GM21529 (cell line): Measurements from ENCODE around the gene DYRK1A.
A peak's percentile ranks its signal among the peaks of the same experiment; 100 is the strongest.
"Not testable (repeated sequence)": the region's sequence is repeated elsewhere in the genome, so short reads cannot be mapped to it uniquely, and the experiment has no call there.

ENCODE experiments used
- ATAC-seq: cut with Tn5 transposase; IDR thresholded peaks from one replicate; pipeline ENCODE4 v1.9.1; 2021; ENCODE audit not compliant: unreplicated experiment

Gene DYRK1A

DNA sequence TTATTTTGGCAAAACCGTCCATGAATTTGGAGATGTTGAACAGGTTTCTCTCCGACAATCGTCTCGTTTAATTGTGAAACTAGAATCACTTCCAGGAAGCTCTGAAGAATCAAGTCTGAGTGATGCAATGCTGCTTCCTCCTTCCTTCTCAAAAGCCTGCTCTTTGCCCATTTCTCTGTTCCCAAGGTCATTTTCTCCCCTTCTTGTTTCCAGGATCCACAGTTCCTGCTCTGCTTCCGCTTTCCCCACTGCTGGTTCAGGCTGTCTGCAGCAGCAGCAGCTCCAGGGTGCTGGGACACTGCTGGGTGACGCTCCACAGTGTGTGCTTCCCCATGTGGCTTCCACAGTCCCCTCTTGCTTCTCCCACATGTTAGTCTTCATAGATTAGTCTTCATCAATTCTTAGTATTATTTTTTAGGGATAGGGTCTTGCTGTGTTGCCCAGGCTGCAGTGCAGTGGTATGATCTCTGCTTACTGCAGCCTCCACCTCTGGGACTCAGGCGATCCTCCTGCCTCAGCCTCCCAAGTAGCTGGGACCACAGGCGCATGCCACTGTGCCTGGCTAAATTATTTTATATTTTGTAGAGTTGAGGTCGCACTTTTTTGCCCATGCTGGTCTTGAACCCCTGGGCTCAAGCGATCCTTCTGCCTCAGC, 156.2 kb downstream of the DYRK1A start:
- ATAC-seq: no peak

DNA sequence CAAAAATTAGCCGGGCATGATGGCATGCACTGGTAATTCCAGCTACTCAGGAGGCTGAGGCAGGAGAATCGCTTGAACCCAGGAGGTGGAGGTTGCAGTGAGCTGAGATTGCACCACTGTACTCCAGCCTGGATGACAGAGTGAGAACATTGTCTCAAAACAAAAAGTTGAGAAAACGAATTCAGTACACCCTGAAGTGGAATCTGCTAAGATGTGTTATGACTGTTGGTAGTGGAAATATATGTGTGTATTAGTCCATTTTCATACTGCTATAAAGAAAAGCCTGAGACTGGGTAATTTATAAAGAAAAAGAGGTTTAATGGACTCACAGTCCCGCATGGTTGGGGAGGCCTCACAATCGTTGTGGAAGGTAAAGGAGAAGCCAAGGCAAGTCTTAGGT, 158.4 kb downstream of the DYRK1A start:
- not testable (repeated sequence) for ATAC-seq

GRCh38 chr21:37525810-37526209, 159.2 kb downstream of the DYRK1A start:
- ATAC-seq: no peak

- ATAC-seq: no peak
Observed at GRCh38 chr21:37527103-37527502, 160.5 kb downstream of the DYRK1A start.

GRCh38 chr21:37527716-37528115, 161.1 kb downstream of the DYRK1A start:
- ATAC-seq: no peak

DNA sequence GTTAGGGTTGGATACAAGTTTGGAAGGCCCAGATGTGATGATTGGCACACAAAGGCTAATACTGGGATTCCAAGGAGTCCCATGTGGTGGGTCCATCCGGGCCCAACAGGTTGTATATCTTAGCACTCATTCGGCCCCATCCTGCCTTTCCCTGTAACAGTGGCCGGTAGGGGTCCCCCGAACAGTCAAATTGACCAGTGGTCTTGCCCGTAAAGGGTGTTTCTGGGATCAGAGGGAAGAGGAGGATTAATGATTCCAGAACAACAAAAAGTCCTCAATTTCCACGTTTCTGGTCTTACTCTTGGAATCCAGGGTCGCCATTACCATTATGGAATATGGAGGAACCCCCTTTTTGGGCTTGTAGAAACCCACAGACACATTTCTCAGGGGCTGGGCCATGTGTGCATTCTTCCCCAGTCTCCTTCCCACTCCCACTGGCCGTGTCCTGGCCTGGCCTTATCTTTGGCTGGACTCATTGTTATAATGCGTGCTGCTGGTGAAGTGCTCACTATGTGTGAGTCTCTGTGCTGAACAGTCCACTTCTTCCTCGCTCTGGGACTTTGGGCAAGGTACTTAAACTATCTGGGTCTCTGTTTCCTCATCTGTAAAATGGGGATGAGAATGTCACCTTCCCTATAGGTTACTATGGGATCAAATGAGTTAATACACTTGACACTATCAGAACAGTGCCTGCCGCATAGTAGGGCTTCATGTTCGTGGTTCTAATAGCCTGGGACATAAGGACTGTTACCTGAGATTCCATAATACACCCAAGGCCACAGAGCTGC, 161.8 kb downstream of the DYRK1A start:
- ATAC-seq: no peak

- no peak for ATAC-seq
Observed at GRCh38 chr21:37529649-37530048, 163.1 kb downstream of the DYRK1A start.

DNA sequence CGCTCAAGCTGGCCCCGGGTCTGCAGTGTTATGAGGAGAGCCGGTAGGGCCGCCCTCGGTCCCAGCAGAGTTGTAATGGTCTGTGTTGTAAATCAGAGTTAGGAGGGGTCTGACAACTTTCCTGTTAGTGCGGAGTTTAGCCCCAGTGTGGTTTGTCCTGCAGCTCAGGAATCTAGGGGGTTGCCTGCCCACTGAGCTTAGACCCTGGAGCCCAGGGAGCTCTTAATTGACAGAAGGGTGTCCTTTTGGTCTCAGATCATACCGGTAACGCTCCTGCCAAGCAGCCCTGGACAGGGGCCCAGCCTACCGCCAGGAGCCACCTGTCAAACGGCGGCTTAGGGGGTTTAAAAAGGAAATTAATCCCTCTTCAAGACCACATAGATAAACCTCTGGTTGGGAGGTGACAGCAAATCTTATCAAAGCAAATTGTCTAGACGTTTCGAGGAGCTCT, 164.4 kb downstream of the DYRK1A start:
- no peak for ATAC-seq

DNA sequence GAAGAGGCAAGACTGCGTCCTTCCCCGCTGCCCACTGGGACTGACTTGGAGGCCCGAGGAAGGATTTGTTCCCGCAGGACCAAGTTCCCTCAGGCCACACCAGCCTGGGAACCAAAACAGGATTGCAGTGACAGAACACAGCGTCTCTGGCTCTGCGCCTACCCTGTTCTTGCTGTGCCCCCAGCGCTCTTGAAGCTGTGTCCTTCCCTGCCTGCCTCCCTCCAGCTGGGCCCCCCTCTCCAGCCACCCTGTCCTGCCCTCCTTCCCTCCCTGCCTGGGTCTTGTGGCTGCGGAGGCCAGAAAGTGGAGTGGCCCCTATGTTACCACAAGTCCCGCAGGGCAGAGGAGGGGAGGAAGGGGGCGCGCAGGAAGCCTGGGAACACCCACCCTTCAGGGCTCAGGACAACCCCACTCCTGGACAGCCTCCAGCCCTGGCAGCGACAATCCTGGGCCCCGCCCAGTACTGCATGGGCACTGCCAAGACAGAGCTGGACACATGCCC, 164.9 kb downstream of the DYRK1A start:
- no peak for ATAC-seq

- peak; percentile 63 for ATAC-seq
Observed at GRCh38 chr21:37532868-37533780, 166.6 kb downstream of the DYRK1A start.

- ATAC-seq: no peak
Observed at GRCh38 chr21:37534431-37534830, 167.9 kb downstream of the DYRK1A start.

DNA sequence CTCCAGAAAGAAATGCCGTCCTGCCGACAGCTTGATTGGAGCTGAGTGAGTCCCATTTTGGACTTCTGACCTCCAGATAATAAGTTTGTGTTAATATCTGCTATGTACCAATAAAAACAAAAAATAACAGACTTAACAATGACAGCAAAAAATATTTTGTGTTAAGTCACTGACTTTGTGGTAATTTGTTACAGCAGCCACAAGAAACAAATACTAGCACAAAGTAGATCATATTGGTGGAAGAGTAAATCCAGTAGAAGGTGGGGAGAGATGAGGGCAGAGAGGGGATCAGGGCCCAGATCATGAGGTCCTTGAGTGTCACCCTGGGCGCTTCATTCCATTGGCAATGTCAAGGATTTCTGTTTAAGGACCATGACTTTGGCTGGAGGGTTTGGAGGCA, 168.6 kb downstream of the DYRK1A start:
- no peak for ATAC-seq

DNA sequence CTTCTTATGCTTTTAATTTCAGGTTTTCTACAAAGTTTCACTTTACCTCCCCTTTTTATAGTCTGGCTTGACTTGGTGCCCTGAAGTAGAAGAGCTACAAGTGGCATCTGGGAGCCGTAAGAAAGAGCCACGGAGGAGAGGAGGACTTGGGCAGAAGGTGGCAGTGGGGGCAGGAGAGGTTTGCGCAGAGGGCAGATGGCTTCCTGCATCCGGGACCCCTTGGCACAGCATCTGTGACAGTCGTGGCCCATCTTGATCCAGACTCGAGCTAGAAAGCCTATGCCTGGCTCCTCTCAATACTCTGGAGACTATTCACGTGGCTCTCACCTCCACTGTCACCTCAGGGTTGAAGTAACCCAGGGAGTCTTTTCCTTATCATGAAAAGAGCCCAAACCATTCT, 169.1 kb downstream of the DYRK1A start:
- ATAC-seq: no peak

GRCh38 chr21:37536616-37537278, 170.2 kb downstream of the DYRK1A start:
- no peak for ATAC-seq

DNA sequence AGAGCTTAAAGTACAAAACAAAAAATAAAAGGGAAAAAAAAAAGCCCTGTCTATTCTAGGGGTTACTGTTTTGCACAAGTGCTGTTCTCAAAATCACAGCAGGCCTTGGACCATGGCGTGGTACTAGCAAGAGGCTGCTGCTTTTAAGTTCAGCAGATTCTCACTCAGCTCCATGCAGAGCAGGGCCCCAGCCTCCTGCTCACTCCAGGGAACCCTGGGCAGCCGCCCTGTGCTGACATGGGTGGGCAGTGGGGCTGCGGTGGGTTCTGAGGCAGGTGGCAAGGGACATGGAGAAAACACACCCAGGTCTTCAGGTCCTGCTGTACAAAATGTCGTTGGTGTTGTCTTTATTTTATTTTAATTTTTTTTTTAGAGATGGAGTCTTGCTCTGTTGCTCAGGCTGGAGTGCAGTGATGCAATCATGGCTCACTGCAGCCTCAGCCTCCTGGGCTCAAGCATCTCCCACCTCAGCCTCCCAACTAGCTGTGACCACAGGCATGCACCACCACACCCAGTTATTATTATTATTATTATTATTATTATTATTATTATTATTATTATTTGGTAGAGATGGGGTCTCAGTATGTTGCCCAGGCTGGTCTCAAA, 170.9 kb downstream of the DYRK1A start:
- no peak for ATAC-seq

DNA sequence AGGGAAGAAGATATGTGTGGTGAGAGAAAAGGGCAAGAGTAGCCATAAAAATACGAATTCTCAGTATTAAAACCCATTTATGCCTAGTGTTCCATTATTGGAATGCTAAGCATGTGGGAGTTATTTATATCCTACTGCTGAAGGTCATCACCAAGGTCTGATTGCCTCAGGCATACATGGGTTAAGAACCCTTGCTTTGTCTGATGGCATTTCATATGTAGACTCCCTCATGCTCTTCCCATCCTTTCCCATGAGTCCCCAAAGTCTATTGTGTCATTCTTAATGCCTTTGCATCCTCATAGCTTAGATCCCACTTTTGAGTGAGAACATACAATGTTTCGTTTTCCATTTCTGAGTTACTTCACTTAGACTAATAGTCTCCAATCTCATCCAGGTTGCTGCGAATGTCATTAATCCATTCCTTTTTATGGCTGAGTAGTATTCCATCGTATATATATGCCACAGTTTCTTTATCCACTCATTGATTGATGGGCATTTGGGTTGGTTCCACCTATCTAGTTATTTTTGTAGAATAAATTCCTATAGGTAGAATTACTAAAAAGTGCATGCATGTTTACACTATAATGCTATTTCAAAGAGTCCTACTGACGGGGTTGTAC, 172.5 kb downstream of the DYRK1A start:
- no peak for ATAC-seq

DNA sequence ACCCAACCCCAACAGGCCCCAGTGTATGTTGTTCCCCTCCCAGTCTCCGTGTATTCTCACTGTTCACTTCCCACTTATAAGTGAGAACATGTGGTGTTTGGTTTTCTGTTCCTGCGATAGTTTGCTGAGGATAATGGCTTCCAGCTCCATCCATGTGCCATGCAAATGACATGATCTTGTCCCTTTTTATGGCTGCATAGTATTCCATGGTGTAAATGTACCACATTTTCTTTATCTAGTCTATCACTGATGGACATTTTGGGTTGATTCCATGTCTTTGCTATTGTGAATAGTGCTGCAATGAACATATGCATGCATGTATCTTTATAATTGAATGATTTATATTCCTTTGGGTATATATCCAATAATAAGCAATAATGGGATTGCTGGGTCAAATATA, 174.6 kb downstream of the DYRK1A start:
- not testable (repeated sequence) for ATAC-seq

GRCh38 chr21:37542512-37542911, 175.9 kb downstream of the DYRK1A start:
- ATAC-seq: no peak

- no peak for ATAC-seq
Observed at GRCh38 chr21:37546299-37546908, 179.8 kb downstream of the DYRK1A start.
